Measurements from ENCODE around the gene PGAP2. TPM values are rescaled to one million over a fixed set of nuclear protein-coding genes. Genes with fewer than 3 reads are reported as not detected.

Gene PGAP2
- total RNA-seq, 1 donor from 2014 or later: 22.4 TPM

DNA sequence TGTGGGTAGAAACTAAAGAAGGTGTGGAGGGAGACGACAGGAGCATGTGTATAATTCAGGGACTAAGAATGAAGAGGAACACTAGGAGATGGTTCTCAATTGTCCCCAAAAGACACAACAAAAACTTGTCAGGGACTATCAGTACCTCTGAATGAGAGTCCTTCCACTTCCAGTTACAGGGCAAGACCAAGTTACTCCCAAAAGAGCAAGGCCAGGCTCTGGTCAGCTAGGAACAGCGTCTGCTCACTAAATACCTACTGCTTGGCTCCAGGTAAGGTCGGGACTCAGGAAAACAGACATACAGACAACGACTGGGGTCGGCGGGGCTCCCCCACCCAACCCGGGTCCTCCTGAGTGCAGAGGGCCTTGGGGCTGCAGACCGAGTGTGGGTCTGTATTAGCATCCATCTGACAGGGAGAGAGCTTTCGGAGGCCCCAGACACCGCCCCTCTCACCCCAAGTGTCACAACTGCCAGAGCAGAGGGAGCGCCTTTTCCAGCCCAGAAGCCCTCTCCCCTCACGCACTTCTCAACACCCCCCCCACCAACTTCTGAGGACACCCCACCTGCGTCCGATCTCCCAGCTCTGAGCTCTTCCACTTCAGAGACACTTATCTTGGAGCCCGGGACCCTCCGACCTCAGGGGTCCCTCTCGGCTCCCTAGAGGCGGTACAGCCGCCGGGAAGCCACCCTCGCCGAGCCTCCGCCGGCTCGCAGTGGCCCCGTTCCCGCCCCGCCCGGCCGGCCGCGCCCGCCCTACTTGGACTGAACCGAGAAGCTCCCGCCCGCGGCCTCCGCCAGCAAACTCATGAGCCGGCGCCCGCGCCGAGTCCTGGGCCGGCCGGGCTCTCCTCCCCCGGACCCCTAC, 31.9 kb downstream of the PGAP2 start:
- Histone ChIP-seq H3K79me2 (ENCODE audit: insufficient read depth, low read length) (peaks cover 57% of the 10 kb centered on the region), H3K4me3 (ENCODE audit: insufficient read depth, low read depth, low read length) (peak overlapping the region; percentile 82), H3K36me3 (ENCODE audit: insufficient read depth, low read length) (no peaks in the 10 kb centered on the region), H3K9ac (ENCODE audit: low read length) (peak overlapping the region; percentile 89), H3K27me3 (ENCODE audit: insufficient read depth, low read length) (no peaks in the 10 kb centered on the region), H3K9me3 (ENCODE audit: insufficient read depth, low read depth, low read length) (no peaks in the 10 kb centered on the region), H3K27ac (ENCODE audit: low read depth, low read length) (peak overlapping the region; percentile 47), H2AFZ (ENCODE audit: low read depth, low read length) (no peak overlapping the region), H4K20me1 (ENCODE audit: insufficient read depth, low read length) (peaks cover 47% of the 10 kb centered on the region), H3K4me1 (ENCODE audit: insufficient read depth, low read length) (peaks cover 18% of the 10 kb centered on the region), H3K4me2 (ENCODE audit: low read length) (peak overlapping the region; percentile 97)
- TF ChIP-seq, protein P1, sequence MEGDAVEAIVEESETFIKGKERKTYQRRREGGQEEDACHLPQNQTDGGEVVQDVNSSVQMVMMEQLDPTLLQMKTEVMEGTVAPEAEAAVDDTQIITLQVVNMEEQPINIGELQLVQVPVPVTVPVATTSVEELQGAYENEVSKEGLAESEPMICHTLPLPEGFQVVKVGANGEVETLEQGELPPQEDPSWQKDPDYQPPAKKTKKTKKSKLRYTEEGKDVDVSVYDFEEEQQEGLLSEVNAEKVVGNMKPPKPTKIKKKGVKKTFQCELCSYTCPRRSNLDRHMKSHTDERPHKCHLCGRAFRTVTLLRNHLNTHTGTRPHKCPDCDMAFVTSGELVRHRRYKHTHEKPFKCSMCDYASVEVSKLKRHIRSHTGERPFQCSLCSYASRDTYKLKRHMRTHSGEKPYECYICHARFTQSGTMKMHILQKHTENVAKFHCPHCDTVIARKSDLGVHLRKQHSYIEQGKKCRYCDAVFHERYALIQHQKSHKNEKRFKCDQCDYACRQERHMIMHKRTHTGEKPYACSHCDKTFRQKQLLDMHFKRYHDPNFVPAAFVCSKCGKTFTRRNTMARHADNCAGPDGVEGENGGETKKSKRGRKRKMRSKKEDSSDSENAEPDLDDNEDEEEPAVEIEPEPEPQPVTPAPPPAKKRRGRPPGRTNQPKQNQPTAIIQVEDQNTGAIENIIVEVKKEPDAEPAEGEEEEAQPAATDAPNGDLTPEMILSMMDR (IDR thresholded peaks at IDR 0.05; ENCODE audit: insufficient read depth, low read depth, low read length): no peak
- TF ChIP-seq EZH2 (IDR thresholded peaks at IDR 0.05; ENCODE audit: insufficient read depth, low read length): no peak
- Mint-ChIP-seq H3K27me3 (ENCODE audit: low read depth, unreplicated experiment) (no peaks in the 10 kb centered on the region), H3K4me1 (ENCODE audit: low read depth, unreplicated experiment) (peaks cover 30% of the 10 kb centered on the region), H3K4me3 (ENCODE audit: unreplicated experiment) (peak overlapping the region; percentile 89), H3K27ac (ENCODE audit: unreplicated experiment) (no peak overlapping the region), H3K9me3 (ENCODE audit: unreplicated experiment) (no peaks in the 10 kb centered on the region), H3K36me3 (ENCODE audit: low read depth, unreplicated experiment) (peaks cover 6% of the 10 kb centered on the region)
- FAIRE-seq (no peak), DNase-seq (ENCODE audit: low read depth) (no peak)

DNA sequence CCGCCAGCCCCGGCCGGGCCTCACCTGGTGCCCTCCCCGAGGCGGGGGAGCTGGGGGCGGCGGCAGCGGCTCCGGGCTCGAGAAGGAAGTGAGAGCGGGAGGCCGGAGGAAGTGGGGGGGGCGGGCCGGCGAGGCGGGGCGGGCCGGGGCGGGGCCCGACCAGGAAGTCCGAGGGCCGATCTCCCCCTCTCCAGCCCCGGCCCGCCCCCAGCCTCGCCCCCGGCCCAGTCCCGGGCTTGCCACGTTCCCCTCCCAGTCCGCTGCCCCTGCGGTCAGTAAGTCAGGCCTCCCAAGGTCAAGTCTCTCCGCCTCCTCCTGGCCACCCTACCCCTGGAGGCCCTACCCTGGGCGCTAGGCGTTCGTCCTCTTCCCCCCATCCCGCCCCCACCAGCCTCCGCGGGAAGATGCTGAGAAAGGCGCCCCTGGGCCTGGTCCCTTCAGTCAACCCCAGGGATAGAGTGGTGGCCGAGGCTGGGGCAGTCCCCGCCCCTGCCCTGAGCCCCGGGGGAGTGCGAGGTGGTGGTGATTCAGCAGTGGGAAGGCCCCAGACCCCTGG, 32.6 kb downstream of the PGAP2 start, which contains the start of gene RHOG:
TSS of gene RHOG (minus strand) at position 90 of the 556 bp plus-strand sequence. CDS start 12,821 bp downstream, outside the sequence.
- no peaks in the 10 kb centered on the region for H3K27me3 ChIP-seq (ENCODE audit: insufficient read depth, low read length)
- Mint-ChIP-seq H3K9me3 (ENCODE audit: unreplicated experiment) (no peaks in the 10 kb centered on the region), H3K4me1 (ENCODE audit: low read depth, unreplicated experiment) (peaks cover 25% of the 10 kb centered on the region), H3K4me3 (ENCODE audit: unreplicated experiment) (peak within 1 kb of the TSS; percentile 89), H3K27me3 (ENCODE audit: low read depth, unreplicated experiment) (no peaks in the 10 kb centered on the region), H3K27ac (ENCODE audit: unreplicated experiment) (peak within 1 kb of the TSS; percentile 80), H3K36me3 (ENCODE audit: low read depth, unreplicated experiment) (peaks cover 3% of the 10 kb centered on the region)
- peak within 1 kb of the TSS; percentile 89 for H3K9ac ChIP-seq (ENCODE audit: low read length)
- DNase-seq (ENCODE audit: low read depth): peak; percentile 64
- peak within 1 kb of the TSS; percentile 69 for H3K27ac ChIP-seq (ENCODE audit: low read depth, low read length)
- peaks cover 50% of the 10 kb centered on the region for H3K79me2 ChIP-seq (ENCODE audit: insufficient read depth, low read length)
- TF ChIP-seq EZH2 (IDR thresholded peaks at IDR 0.05; ENCODE audit: insufficient read depth, low read length): no peak
- TF ChIP-seq, protein P1 (IDR thresholded peaks at IDR 0.05; ENCODE audit: insufficient read depth, low read depth, low read length): no peak
- H3K4me1 ChIP-seq (ENCODE audit: insufficient read depth, low read length): peaks cover 18% of the 10 kb centered on the region
- no peak for FAIRE-seq
- no peaks in the 10 kb centered on the region for H3K9me3 ChIP-seq (ENCODE audit: insufficient read depth, low read depth, low read length)
- peak within 1 kb of the TSS; percentile 87 for H2AFZ ChIP-seq (ENCODE audit: low read depth, low read length)
- H4K20me1 ChIP-seq (ENCODE audit: insufficient read depth, low read length): peaks cover 40% of the 10 kb centered on the region
- no peaks in the 10 kb centered on the region for H3K36me3 ChIP-seq (ENCODE audit: insufficient read depth, low read length)
- H3K4me3 ChIP-seq (ENCODE audit: insufficient read depth, low read depth, low read length): peak within 1 kb of the TSS; percentile 82
- H3K4me2 ChIP-seq (ENCODE audit: low read length): peak within 1 kb of the TSS; percentile 97

Measured in astrocyte (in vitro differentiated cells and primary cell).